A549 (cell line): ENCODE results near the gene FERD3L. TPM values are rescaled to one million over a fixed set of nuclear protein-coding genes. Genes with fewer than 3 reads are reported as not detected.

Experiments
- ATAC-seq, 2 experiments: fragments of 200-7000 bp in 1 of 2; fragments of >200 bp in 1 of 2; cut with Nextera tagmentation in 1 of 2; cut with Tn5 transposase in 1 of 2; 3 replicates each; pipeline versions ENCODE4 v1.8.0 to v1.9.1; 2018 to 2020; ENCODE audit warnings: mild to moderate bottlenecking in 1 of 2, moderate library complexity in 1 of 2
- CTCF ChIA-PET: fragments of 300-600 bp; sonication (Branson Sonifier 250); formaldehyde crosslinking; extraction: SDS; loops from one replicate; lab custom pipeline; 2021; ENCODE audit warnings: antibody characterized with exemption, inconsistent platforms; lab: Yijun Ruan, JAX
- POLR2A ChIA-PET: fragments of 350-600 bp; formaldehyde crosslinking; extraction: SDS; loops from one replicate; lab custom pipeline; 2021; ENCODE audit warnings: antibody characterized with exemption, inconsistent platforms; lab: Yijun Ruan, JAX
- DNase-seq, 2 experiments: peaks; one replicate each; pipeline versions ENCODE4 v3.0.0 to v3.0.0-alpha.2; 2011 to 2016; ENCODE audit warnings: low read depth in 1 of 2, low spot score in 1 of 2
- FAIRE-seq: peaks from 2 replicates; lab custom pipeline; 2011; peaks lifted over from hg19 to GRCh38; lab: Jason Lieb, UNC
- H3K27ac ChIP-seq, 2 experiments: fragments of >200 bp; sonication (Bioruptor Twin); formaldehyde crosslinking; 3 replicates each; pipeline ENCODE4 v1.5.1; 2016 to 2017
- H3K4me1 ChIP-seq: fragments of >200 bp; sonication (Bioruptor Twin); formaldehyde crosslinking; 3 replicates; pipeline ENCODE4 v1.6.1; 2016
- H3K4me2 ChIP-seq: fragments of >200 bp; sonication (Bioruptor Twin); formaldehyde crosslinking; 3 replicates; pipeline ENCODE4 v1.6.1; 2016
- H3K4me3 ChIP-seq: fragments of >200 bp; sonication (Bioruptor Twin); formaldehyde crosslinking; 3 replicates; pipeline ENCODE4 v1.5.1; 2016
- H3K9me3 ChIP-seq: fragments of >200 bp; sonication (Bioruptor Twin); formaldehyde crosslinking; 3 replicates; pipeline ENCODE4 v1.6.1; 2016
- ATOH8 ChIP-seq: fragments of 250-450 bp; sonication (Bioruptor Pico); IDR thresholded peaks from 2 replicates; pipeline ENCODE4 v1.5.0; 2020; ENCODE audit warnings: low read depth, mild to moderate bottlenecking, moderate library complexity
- CBX8 ChIP-seq: fragments of 200-600 bp; sonication (generic); IDR thresholded peaks from 2 replicates; pipeline ENCODE4 v1.6.1; 2016
- CHD2 ChIP-seq: fragments of 150-350 bp; IDR thresholded peaks from 2 replicates; pipeline ENCODE4 v1.6.1; 2014; ENCODE audit warnings: low read length; ENCODE audit not compliant: partially characterized antibody
- CHD4 ChIP-seq: fragments of 200-600 bp; sonication (generic); IDR thresholded peaks from 2 replicates; pipeline ENCODE4 v1.6.1; 2016; ENCODE audit warnings: antibody characterized with exemption, mild to moderate bottlenecking, borderline replicate concordance
- EHMT2 ChIP-seq: fragments of 200-600 bp; sonication (generic); IDR thresholded peaks from 2 replicates; pipeline ENCODE4 v1.6.1; 2016; ENCODE audit warnings: antibody characterized with exemption, low read depth, mild to moderate bottlenecking, moderate library complexity
- EP300 ChIP-seq, 2 experiments: fragments of >200 bp; sonication (Bioruptor Twin); formaldehyde crosslinking; IDR thresholded peaks; 2 replicates in 1 of 2; 3 replicates in 1 of 2; pipeline ENCODE4 v1.6.1; 2016 to 2017
- HEYL ChIP-seq: fragments of 250-450 bp; sonication (Bioruptor Pico); IDR thresholded peaks from 2 replicates; pipeline ENCODE4 v1.8.0; 2021; ENCODE audit warnings: mild to moderate bottlenecking, moderate library complexity
- JUN ChIP-seq, 2 experiments: fragments of >200 bp; sonication (Bioruptor Twin); formaldehyde crosslinking; IDR thresholded peaks; 2 replicates in 1 of 2; 3 replicates in 1 of 2; pipeline ENCODE4 v1.6.1; 2016 to 2017
- MAFK ChIP-seq: fragments of 450-650 bp; IDR thresholded peaks from 2 replicates; pipeline ENCODE4 v1.6.1; 2014; ENCODE audit not compliant: partially characterized antibody
- NR3C1 ChIP-seq: fragments of >200 bp; sonication (Bioruptor Twin); formaldehyde crosslinking; IDR thresholded peaks from 3 replicates; pipeline ENCODE4 v1.6.1; 2017
- PBX3 ChIP-seq: IDR thresholded peaks from 2 replicates; pipeline ENCODE4 v1.6.1; 2012
- PHF8 ChIP-seq: fragments of 200-600 bp; sonication (generic); IDR thresholded peaks from 2 replicates; pipeline ENCODE4 v1.6.1; 2016; ENCODE audit warnings: low read depth, mild to moderate bottlenecking, antibody characterized with exemption, moderate library complexity, borderline replicate concordance
- POLR2A ChIP-seq: IDR thresholded peaks from 2 replicates; pipeline ENCODE4 v1.6.1; 2012; ENCODE audit warnings: mild to moderate bottlenecking, low read length
- RAD21 ChIP-seq, 2 experiments: fragments of >200 bp in 1 of 2; sonication (Bioruptor Twin) in 1 of 2; formaldehyde crosslinking in 1 of 2; IDR thresholded peaks in 1 of 2; conservative IDR thresholded peaks in 1 of 2; 2 replicates in 1 of 2; 3 replicates in 1 of 2; pipeline ENCODE4 v1.6.1; 2012 to 2018; ENCODE audit warnings: inconsistent platforms in 1 of 2
- REST ChIP-seq: fragments of 200-600 bp; sonication (generic); IDR thresholded peaks from 2 replicates; pipeline ENCODE4 v1.6.1; 2016; ENCODE audit warnings: antibody characterized with exemption, mild to moderate bottlenecking, moderate library complexity
- RFX5 ChIP-seq: fragments of 450-650 bp; IDR thresholded peaks from 2 replicates; pipeline ENCODE4 v1.7.1; 2014; ENCODE audit warnings: antibody characterized with exemption, mild to moderate bottlenecking, moderate library complexity
- SREBF2 ChIP-seq: fragments of 450-650 bp; IDR thresholded peaks from 2 replicates; pipeline ENCODE4 v1.6.1; 2014; ENCODE audit warnings: mild to moderate bottlenecking, moderate library complexity
- TFCP2L1 ChIP-seq: fragments of 250-450 bp; sonication (Bioruptor Pico); IDR thresholded peaks from 2 replicates; pipeline ENCODE4 v1.5.0; 2021; ENCODE audit warnings: mild to moderate bottlenecking
- USF2 ChIP-seq: fragments of 450-650 bp; IDR thresholded peaks from 2 replicates; pipeline ENCODE4 v1.6.1; 2014; ENCODE audit warnings: antibody characterized with exemption
- ZC3H11A ChIP-seq: fragments of 450-650 bp; IDR thresholded peaks from 2 replicates; pipeline ENCODE4 v1.6.1; 2014; ENCODE audit warnings: antibody characterized with exemption, mild to moderate bottlenecking
- WGBS: methylation state at CpG from one replicate; pipeline ENCODE4 v1.1.6; 2017; ENCODE audit errors: missing lambda C conversion rate; 5-methylcytosine and 5-hydroxymethylcytosine counted together
- polyA plus RNA-seq, 4 experiments: library from polyadenylated mRNA; depleted of rRNA in 3 of 4; stranded (reverse); fragments of >200 nt; fragmentation: RNase III in 1 of 4; extraction: RNeasy Plus Mini Kit Qiagen cat#74134 plus additional on column Dnase treatment in 1 of 4; gene quantifications; 2 replicates in 3 of 4; 3 replicates in 1 of 4; pipeline ENCODE4 v1.2.3, GENCODE V29; 2011 to 2017

FERD3L gene
- polyA plus RNA-seq, 2 of the 4 experiments (the other 2 are of a cell fraction), result not detected

- H3K9me3 ChIP-seq, result no peaks in the 10 kb centered on the region
- POLR2A ChIA-PET, result no interaction called here
- no peak overlapping the region for H3K4me2 ChIP-seq
- no peak overlapping the region for H3K4me3 ChIP-seq
- DNase-seq (no peak), FAIRE-seq (no peak), ATAC-seq (no peak)
- CTCF ChIA-PET, result interaction anchor here (1.4 to 1.6 kb wide), 2 partner anchors 23 to 24 kb away, joined by 4 to 6 read pairs; no protein-coding TSS in a partner anchor
- no peaks in the 10 kb centered on the region for H3K4me1 ChIP-seq
- no peak overlapping the region for H3K27ac ChIP-seq
- WGBS, result 34% methylated on average over 18 of the region's 19 CpGs
- TF ChIP-seq PBX3 (no peak), USF2 (no peak), TFCP2L1 (CRISPR knock-in tag) (no peak), CHD2 (no peak), RAD21 (conservative IDR thresholded peaks at IDR 0.05 in 1 of 2, IDR thresholded peaks at IDR 0.05 in 1 of 2) (no peak), ZC3H11A (no peak), PHF8 (no peak), HEYL (CRISPR knock-in tag) (no peak), MAFK (no peak), EHMT2 (no peak), RFX5 (no peak), ATOH8 (no peak), EP300 (IDR thresholded peaks at IDR 0.05) (no peak), REST (no peak), CHD4 (no peak)
Observed at GRCh38 chr7:19145434-19146115, 354 bp upstream of the FERD3L start.

GRCh38 chr7:19143881-19144574 is 1.2 kb downstream of the FERD3L start:
- ChIA-PET CTCF (interaction anchor here (1.6 kb wide), 1 partner anchor 22 kb away, joined by 4 read pairs; no protein-coding TSS in a partner anchor), POLR2A (no interaction called here)
- WGBS, result 55% methylated on average over 24 of the region's 30 CpGs
- Histone ChIP-seq H3K4me1 (no peaks in the 10 kb centered on the region), H3K4me3 (no peak overlapping the region), H3K4me2 (no peak overlapping the region), H3K27ac (no peak overlapping the region), H3K9me3 (no peaks in the 10 kb centered on the region)
- TF ChIP-seq CBX8 (no peak), EHMT2 (no peak), PHF8 (no peak), POLR2A (no peak), JUN (IDR thresholded peaks at IDR 0.05) (no peak), SREBF2 (no peak), NR3C1 (no peak)
- no peak for FAIRE-seq
- no peak for ATAC-seq
- no peak for DNase-seq
